ENCODE data around the gene NGF. TPM values are rescaled to one million over a fixed set of nuclear protein-coding genes. Genes with fewer than 3 reads are reported as not detected.

NGF gene
- polyA plus RNA-seq, 1 experiment, result 6.7 TPM

- no peak overlapping the region for H3K27ac ChIP-seq (ENCODE audit: low read depth, low read length)
- H3K9me3 ChIP-seq (ENCODE audit: control insufficient read depth, insufficient read depth, low read length), result peaks cover 7% of the 10 kb centered on the region
- no peaks in the 10 kb centered on the region for H3K27me3 ChIP-seq (ENCODE audit: control insufficient read depth, insufficient read depth, low read length)
- no peak for TF ChIP-seq CTCF (IDR thresholded peaks at IDR 0.05; ENCODE audit: low read depth, low read length)
- POLR2A ChIA-PET, result interaction anchor here (1.0 kb wide), 1 partner anchor 19 kb away, joined by 3 read pairs; no protein-coding TSS in a partner anchor
- H3K4me3 ChIP-seq (ENCODE audit: low read depth, low read length), result no peak overlapping the region
- no peak for DNase-seq (ENCODE audit: low read depth, low spot score)
- CTCF ChIA-PET, result interaction anchor here (1.0 to 2.8 kb wide), 2 partner anchors 139 to 315 kb away, joined by 3 to 10 read pairs; no protein-coding TSS in a partner anchor
These were observed 56.9 kb downstream of the NGF start for GRCh38 chr1:115281143-115281542.

GRCh38 chr1:115280064-115280463 lies 58.0 kb downstream of the NGF start:
- POLR2A ChIA-PET, result no interaction called here
- H3K27me3 ChIP-seq (ENCODE audit: control insufficient read depth, insufficient read depth, low read length), result no peaks in the 10 kb centered on the region
- H3K9me3 ChIP-seq (ENCODE audit: control insufficient read depth, insufficient read depth, low read length), result peaks cover 7% of the 10 kb centered on the region
- DNase-seq (ENCODE audit: low read depth, low spot score), result peak; percentile 83
- TF ChIP-seq CTCF (IDR thresholded peaks at IDR 0.05; ENCODE audit: low read depth, low read length), result no peak
- peak overlapping the region; percentile 43 for H3K27ac ChIP-seq (ENCODE audit: low read depth, low read length)
- CTCF ChIA-PET, result interaction anchor here (1.0 to 2.8 kb wide), 2 partner anchors 143 to 316 kb away, joined by 4 to 10 read pairs; no protein-coding TSS in a partner anchor
- H3K4me3 ChIP-seq (ENCODE audit: low read depth, low read length), result no peak overlapping the region

- CTCF ChIA-PET, result interaction anchor here (1.3 to 1.5 kb wide), 3 partner anchors 136 to 317 kb away, joined by 3 to 6 read pairs (median 3); no protein-coding TSS in a partner anchor
- TF ChIP-seq CTCF (IDR thresholded peaks at IDR 0.05; ENCODE audit: low read depth, low read length), result no peak
- Histone ChIP-seq H3K27ac (ENCODE audit: low read depth, low read length) (no peak overlapping the region), H3K9me3 (ENCODE audit: control insufficient read depth, insufficient read depth, low read length) (peaks cover 7% of the 10 kb centered on the region), H3K4me3 (ENCODE audit: low read depth, low read length) (no peak overlapping the region), H3K27me3 (ENCODE audit: control insufficient read depth, insufficient read depth, low read length) (no peaks in the 10 kb centered on the region)
- POLR2A ChIA-PET, result no interaction called here
- DNase-seq (ENCODE audit: low read depth, low spot score), result no peak
These were observed 59.8 kb downstream of the NGF start for GRCh38 chr1:115278211-115278610.

GRCh38 chr1:115277276-115277675 lies 60.8 kb downstream of the NGF start:
- POLR2A ChIA-PET, result no interaction called here

More at GRCh38 chr1:115277276-115277675, 60.8 kb downstream of the NGF start:
- DNase-seq (ENCODE audit: low read depth, low spot score), result no peak
- no peak overlapping the region for H3K4me3 ChIP-seq (ENCODE audit: low read depth, low read length)
- H3K27ac ChIP-seq (ENCODE audit: low read depth, low read length), result no peak overlapping the region
- CTCF ChIA-PET, result interaction anchor here (1.3 to 1.5 kb wide), 3 partner anchors 135 to 318 kb away, joined by 3 to 6 read pairs (median 3); no protein-coding TSS in a partner anchor
- H3K9me3 ChIP-seq (ENCODE audit: control insufficient read depth, insufficient read depth, low read length), result peaks cover 7% of the 10 kb centered on the region; the same call in 1 of the 2 replicates
- no peak for TF ChIP-seq CTCF (IDR thresholded peaks at IDR 0.05; ENCODE audit: low read depth, low read length)
- no peaks in the 10 kb centered on the region for H3K27me3 ChIP-seq (ENCODE audit: control insufficient read depth, insufficient read depth, low read length)

All from AG04450 (cell line).